ENCODE data around the gene LRRC49.

- no peak for TF ChIP-seq CTCF (IDR thresholded peaks at IDR 0.05)
- TF ChIP-seq POLR2A (IDR thresholded peaks at IDR 0.05) = no peak
These were observed 10.3 kb upstream of the LRRC49 start for GRCh38 chr15:70882361-70882760.

Data from thyroid gland (tissue), 4 donors.